A549 (cell line): ENCODE data around the gene AIF1. TPM values are rescaled to one million over a fixed set of nuclear protein-coding genes. Genes with fewer than 3 reads are reported as not detected.

Source experiments
- ATAC-seq, 2 experiments: fragments of 200-7000 bp in 1 of 2; fragments of >200 bp in 1 of 2; cut with Nextera tagmentation in 1 of 2; cut with Tn5 transposase in 1 of 2; 3 replicates each; pipeline versions ENCODE4 v1.8.0 to v1.9.1; 2018 to 2020; ENCODE audit warnings: mild to moderate bottlenecking in 1 of 2, moderate library complexity in 1 of 2
- CTCF ChIA-PET: fragments of 300-600 bp; sonication (Branson Sonifier 250); formaldehyde crosslinking; extraction: SDS; loops from one replicate; lab custom pipeline; 2021; ENCODE audit warnings: antibody characterized with exemption, inconsistent platforms; lab: Yijun Ruan, JAX
- POLR2A ChIA-PET: fragments of 350-600 bp; formaldehyde crosslinking; extraction: SDS; loops from one replicate; lab custom pipeline; 2021; ENCODE audit warnings: antibody characterized with exemption, inconsistent platforms; lab: Yijun Ruan, JAX
- DNase-seq, 2 experiments: peaks; one replicate each; pipeline versions ENCODE4 v3.0.0 to v3.0.0-alpha.2; 2011 to 2016; ENCODE audit warnings: low read depth in 1 of 2, low spot score in 1 of 2
- FAIRE-seq: peaks from 2 replicates; lab custom pipeline; 2011; peaks lifted over from hg19 to GRCh38; lab: Jason Lieb, UNC
- H3K27ac ChIP-seq, 2 experiments: fragments of >200 bp; sonication (Bioruptor Twin); formaldehyde crosslinking; 3 replicates each; pipeline ENCODE4 v1.5.1; 2016 to 2017
- H3K4me1 ChIP-seq: fragments of >200 bp; sonication (Bioruptor Twin); formaldehyde crosslinking; 3 replicates; pipeline ENCODE4 v1.6.1; 2016
- H3K4me2 ChIP-seq: fragments of >200 bp; sonication (Bioruptor Twin); formaldehyde crosslinking; 3 replicates; pipeline ENCODE4 v1.6.1; 2016
- H3K4me3 ChIP-seq: fragments of >200 bp; sonication (Bioruptor Twin); formaldehyde crosslinking; 3 replicates; pipeline ENCODE4 v1.5.1; 2016
- H3K9me3 ChIP-seq: fragments of >200 bp; sonication (Bioruptor Twin); formaldehyde crosslinking; 3 replicates; pipeline ENCODE4 v1.6.1; 2016
- CHD4 ChIP-seq: fragments of 200-600 bp; sonication (generic); IDR thresholded peaks from 2 replicates; pipeline ENCODE4 v1.6.1; 2016; ENCODE audit warnings: antibody characterized with exemption, mild to moderate bottlenecking, borderline replicate concordance
- EP300 ChIP-seq, 2 experiments: fragments of >200 bp; sonication (Bioruptor Twin); formaldehyde crosslinking; IDR thresholded peaks; 2 replicates in 1 of 2; 3 replicates in 1 of 2; pipeline ENCODE4 v1.6.1; 2016 to 2017
- ESRRA ChIP-seq: fragments of 150-350 bp; IDR thresholded peaks from 2 replicates; pipeline ENCODE4 v1.6.1; 2014; ENCODE audit warnings: mild to moderate bottlenecking, low read length, borderline replicate concordance
- HEYL ChIP-seq: fragments of 250-450 bp; sonication (Bioruptor Pico); IDR thresholded peaks from 2 replicates; pipeline ENCODE4 v1.8.0; 2021; ENCODE audit warnings: mild to moderate bottlenecking, moderate library complexity
- HMGXB4 ChIP-seq: fragments of 250-450 bp; sonication (Bioruptor Pico); IDR thresholded peaks from 2 replicates; pipeline ENCODE4 v1.5.0; 2021; ENCODE audit warnings: mild to moderate bottlenecking, moderate library complexity, borderline replicate concordance
- HOXA7 ChIP-seq: fragments of 250-450 bp; sonication (Bioruptor Pico); IDR thresholded peaks from 2 replicates; pipeline ENCODE4 v1.5.0; 2020; ENCODE audit warnings: mild to moderate bottlenecking, moderate library complexity
- HOXB13 ChIP-seq: fragments of 250-450 bp; sonication (Bioruptor Pico); IDR thresholded peaks from 2 replicates; pipeline ENCODE4 v1.5.0; 2020; ENCODE audit warnings: low read depth, mild to moderate bottlenecking, moderate library complexity
- MAX ChIP-seq: IDR thresholded peaks from 2 replicates; pipeline ENCODE4 v1.6.1; 2012
- NPAS2 ChIP-seq: fragments of 250-450 bp; sonication (Bioruptor Pico); IDR thresholded peaks from 2 replicates; pipeline ENCODE4 v1.8.0; 2022; ENCODE audit warnings: mild to moderate bottlenecking, moderate library complexity, borderline replicate concordance
- NR3C1 ChIP-seq: fragments of >200 bp; sonication (Bioruptor Twin); formaldehyde crosslinking; IDR thresholded peaks from 3 replicates; pipeline ENCODE4 v1.6.1; 2017
- PHF8 ChIP-seq: fragments of 200-600 bp; sonication (generic); IDR thresholded peaks from 2 replicates; pipeline ENCODE4 v1.6.1; 2016; ENCODE audit warnings: low read depth, mild to moderate bottlenecking, antibody characterized with exemption, moderate library complexity, borderline replicate concordance
- RAD21 ChIP-seq, 2 experiments: fragments of >200 bp in 1 of 2; sonication (Bioruptor Twin) in 1 of 2; formaldehyde crosslinking in 1 of 2; IDR thresholded peaks in 1 of 2; conservative IDR thresholded peaks in 1 of 2; 2 replicates in 1 of 2; 3 replicates in 1 of 2; pipeline ENCODE4 v1.6.1; 2012 to 2018; ENCODE audit warnings: inconsistent platforms in 1 of 2
- RCOR1 ChIP-seq: fragments of 150-350 bp; IDR thresholded peaks from 2 replicates; pipeline ENCODE4 v1.6.1; 2014; ENCODE audit warnings: antibody characterized with exemption, low read length, low read depth
- RFX5 ChIP-seq: fragments of 450-650 bp; IDR thresholded peaks from 2 replicates; pipeline ENCODE4 v1.7.1; 2014; ENCODE audit warnings: antibody characterized with exemption, mild to moderate bottlenecking, moderate library complexity
- RNF2 ChIP-seq: fragments of 200-600 bp; sonication (generic); IDR thresholded peaks from 2 replicates; pipeline ENCODE4 v1.6.1; 2016; ENCODE audit warnings: low read depth, mild to moderate bottlenecking, antibody characterized with exemption, moderate library complexity, borderline replicate concordance
- TFCP2L1 ChIP-seq: fragments of 250-450 bp; sonication (Bioruptor Pico); IDR thresholded peaks from 2 replicates; pipeline ENCODE4 v1.5.0; 2021; ENCODE audit warnings: mild to moderate bottlenecking
- WGBS: methylation state at CpG from one replicate; pipeline ENCODE4 v1.1.6; 2017; ENCODE audit errors: missing lambda C conversion rate; 5-methylcytosine and 5-hydroxymethylcytosine counted together
- polyA plus RNA-seq, 4 experiments: library from polyadenylated mRNA; depleted of rRNA in 3 of 4; stranded (reverse); fragments of >200 nt; fragmentation: RNase III in 1 of 4; extraction: RNeasy Plus Mini Kit Qiagen cat#74134 plus additional on column Dnase treatment in 1 of 4; gene quantifications; 2 replicates in 3 of 4; 3 replicates in 1 of 4; pipeline ENCODE4 v1.2.3, GENCODE V29; 2011 to 2017
- TF ChIP-seq, protein P1 (sequence below): IDR thresholded peaks from 2 replicates; pipeline ENCODE4 v1.6.1; 2012; ENCODE audit warnings: low read depth, borderline replicate concordance

AIF1 gene
- polyA plus RNA-seq, 2 of the 4 experiments (the other 2 are of a cell fraction): not detected

GRCh38 chr6:31655349-31656237 lies 40.6 kb downstream of the AIF1 start, which contains the start of gene APOM:
TSS of gene APOM (plus strand) at chr6:31655894. CDS start at chr6:31655967, 73 bp downstream.
- H3K27ac ChIP-seq: no peak within 1 kb of the TSS
- no peak within 1 kb of the TSS for H3K4me2 ChIP-seq
- TF ChIP-seq NPAS2 (CRISPR knock-in tag) (no peak), HEYL (CRISPR knock-in tag) (no peak), HOXB13 (CRISPR knock-in tag) (no peak), CHD4 (no peak), RFX5 (no peak), RNF2 (no peak), TFCP2L1 (CRISPR knock-in tag) (no peak), RAD21 (conservative IDR thresholded peaks at IDR 0.05 in 1 of 2, IDR thresholded peaks at IDR 0.05 in 1 of 2) (no peak), MAX (no peak), ESRRA (no peak), RCOR1 (no peak), EP300 (IDR thresholded peaks at IDR 0.05) (no peak), NR3C1 (no peak), PHF8 (no peak), HOXA7 (CRISPR knock-in tag) (no peak)
- TF ChIP-seq, protein P1, sequence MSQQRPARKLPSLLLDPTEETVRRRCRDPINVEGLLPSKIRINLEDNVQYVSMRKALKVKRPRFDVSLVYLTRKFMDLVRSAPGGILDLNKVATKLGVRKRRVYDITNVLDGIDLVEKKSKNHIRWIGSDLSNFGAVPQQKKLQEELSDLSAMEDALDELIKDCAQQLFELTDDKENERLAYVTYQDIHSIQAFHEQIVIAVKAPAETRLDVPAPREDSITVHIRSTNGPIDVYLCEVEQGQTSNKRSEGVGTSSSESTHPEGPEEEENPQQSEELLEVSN: no peak
- TF ChIP-seq, all 56 proteins: peak for 0
- no peaks in the 10 kb centered on the region for H3K9me3 ChIP-seq
- 80% methylated on average over 8 of the region's 8 CpGs for WGBS
- no peak for DNase-seq
- CTCF ChIA-PET: interaction anchor here (1.2 to 2.0 kb wide), 2 partner anchors 21 to 175 kb away, joined by 4 to 8 read pairs; no protein-coding TSS in a partner anchor
- H3K4me1 ChIP-seq: peaks cover 26% of the 10 kb centered on the region
- H3K4me3 ChIP-seq: no peak within 1 kb of the TSS
- POLR2A ChIA-PET: no interaction called here
- FAIRE-seq: no peak
- no peak for ATAC-seq

- no peak for ATAC-seq
- Histone ChIP-seq H3K4me3 (no peak overlapping the region), H3K27ac (no peak overlapping the region), H3K9me3 (no peaks in the 10 kb centered on the region), H3K4me1 (peaks cover 26% of the 10 kb centered on the region), H3K4me2 (no peak overlapping the region)
- FAIRE-seq: no peak
- POLR2A ChIA-PET: no interaction called here
- CTCF ChIA-PET: interaction anchor here (1.0 to 1.5 kb wide), 2 partner anchors 13 to 59 kb away, joined by 3 read pairs; no protein-coding TSS in a partner anchor
- WGBS: 68% methylated on average over 6 of the region's 6 CpGs
- no peak for DNase-seq
- TF ChIP-seq HMGXB4 (CRISPR knock-in tag): no peak
Measured at GRCh38 chr6:31657406-31658157, 42.5 kb downstream of the AIF1 start.
